SU-DHL-6 (cell line): ENCODE results near the gene ZNF185.

Experiments
- H2AFZ ChIP-seq: fragments of 200-600 bp; sonication (generic); 2 replicates; pipeline ENCODE4 v1.6.1; 2014; ENCODE audit warnings: low read depth, mild to moderate bottlenecking, moderate library complexity, mixed read lengths, antibody characterized with exemption, low read length; ENCODE audit not compliant: severe bottlenecking
- H3F3A ChIP-seq: fragments of 200-600 bp; shearing (Covaris generic); 2 replicates; pipeline ENCODE4 v1.6.0; 2016; ENCODE audit warnings: antibody characterized with exemption, mild to moderate bottlenecking; ENCODE audit not compliant: insufficient read depth
- H3K27ac ChIP-seq: fragments of 200-600 bp; sonication (generic); 2 replicates; pipeline ENCODE4 v1.5.1; 2016; ENCODE audit warnings: low read depth, mild to moderate bottlenecking, low read length, moderate library complexity, mixed read lengths
- H3K27me3 ChIP-seq: fragments of 200-600 bp; sonication (generic), shearing (Covaris generic); 2 replicates; pipeline ENCODE4 v1.6.0; 2014; ENCODE audit warnings: mild to moderate bottlenecking, low read length
- H3K36me3 ChIP-seq: fragments of 200-600 bp; sonication (generic); 2 replicates; pipeline ENCODE4 v1.6.1; 2014; ENCODE audit warnings: mild to moderate bottlenecking, low read length, mixed read lengths
- H3K4me2 ChIP-seq: fragments of 300-600, 200-600 bp; shearing (Covaris generic), sonication (generic); 2 replicates; pipeline ENCODE4 v1.6.0; 2014; ENCODE audit warnings: low read length, low read depth, mild to moderate bottlenecking; ENCODE audit not compliant: poor library complexity, severe bottlenecking
- H3K4me3 ChIP-seq: fragments of 200-600 bp; sonication (generic); 2 replicates; pipeline ENCODE4 v1.5.1; 2014; ENCODE audit warnings: antibody characterized with exemption, low read length, mild to moderate bottlenecking, mixed read lengths; ENCODE audit not compliant: insufficient read depth, poor library complexity, severe bottlenecking
- H3K79me2 ChIP-seq: fragments of 200-600 bp; sonication (generic); 2 replicates; pipeline ENCODE4 v1.6.1; 2014; ENCODE audit warnings: mild to moderate bottlenecking, low read length, moderate library complexity; ENCODE audit not compliant: insufficient read depth
- H3K9ac ChIP-seq: fragments of 200-600 bp; sonication (generic); 2 replicates; pipeline ENCODE4 v1.7.0; 2014; ENCODE audit warnings: mild to moderate bottlenecking, low read length
- H3K9me2 ChIP-seq: fragments of 200-600 bp; sonication (generic); replicated peaks from 2 replicates; pipeline ENCODE4 v1.6.1; 2014; ENCODE audit warnings: low read length; ENCODE audit not compliant: insufficient read depth
- H3K9me3 ChIP-seq: fragments of 200-600 bp; sonication (generic); 2 replicates; pipeline ENCODE4 v1.6.1; 2014; ENCODE audit warnings: low read length, mixed read lengths; ENCODE audit not compliant: insufficient read depth
- H4K20me1 ChIP-seq: fragments of 200-600 bp; sonication (generic); 2 replicates; pipeline ENCODE4 v1.6.1; 2014; ENCODE audit warnings: low read depth, mild to moderate bottlenecking, antibody characterized with exemption, low read length, moderate library complexity, mixed read lengths
- EZH2phosphoT487 ChIP-seq: fragments of 200-600 bp; sonication (generic), shearing (Covaris generic); conservative IDR thresholded peaks from 2 replicates; pipeline ENCODE4 v1.6.1; 2018; ENCODE audit warnings: mild to moderate bottlenecking, antibody characterized with exemption, low read length, moderate library complexity, mixed read lengths
- TF ChIP-seq, protein P1 (sequence below): fragments of 200-600 bp; sonication (generic); IDR thresholded peaks from one replicate; pipeline ENCODE4 v1.5.1; 2017; ENCODE audit warnings: antibody characterized with exemption, mild to moderate bottlenecking, low read length, moderate library complexity; ENCODE audit not compliant: insufficient read depth, poor library complexity, severe bottlenecking

The ZNF185 gene

DNA sequence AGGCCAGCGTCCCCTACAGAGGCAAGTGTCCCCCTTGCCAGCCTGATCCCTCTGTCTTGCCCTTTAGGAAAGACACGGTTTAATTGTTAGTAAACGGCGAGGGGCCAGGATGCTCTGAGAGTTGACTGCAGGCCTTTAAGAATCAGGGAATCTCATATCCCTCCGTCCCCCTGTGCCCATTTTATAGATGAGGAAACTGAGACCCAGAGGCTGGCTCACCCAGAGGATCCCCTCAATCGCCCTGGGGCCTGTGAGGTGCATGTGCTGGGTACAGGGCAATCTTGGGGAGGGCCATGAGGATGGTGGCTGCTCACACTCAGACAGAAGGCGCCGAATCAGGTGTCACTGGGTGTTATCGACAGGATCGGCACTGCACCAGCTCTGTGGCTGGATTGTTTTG lies 575 bp downstream of the ZNF185 start:
- H3K9me3 ChIP-seq: no peaks in the 10 kb centered on the region
- H3K27me3 ChIP-seq: no peaks in the 10 kb centered on the region
- no peak overlapping the region for H3K27ac ChIP-seq
- no peaks in the 10 kb centered on the region for H3K79me2 ChIP-seq
- no peak overlapping the region for H3K4me2 ChIP-seq
- H3K36me3 ChIP-seq: no peaks in the 10 kb centered on the region
- H4K20me1 ChIP-seq: no peaks in the 10 kb centered on the region
- no peaks in the 10 kb centered on the region for H3K9me2 ChIP-seq
- no peak overlapping the region for H3K9ac ChIP-seq
- H3K4me3 ChIP-seq: no peak overlapping the region
- H3F3A ChIP-seq: no peaks in the 10 kb centered on the region
- no peak for TF ChIP-seq EZH2phosphoT487
- TF ChIP-seq, protein P1, sequence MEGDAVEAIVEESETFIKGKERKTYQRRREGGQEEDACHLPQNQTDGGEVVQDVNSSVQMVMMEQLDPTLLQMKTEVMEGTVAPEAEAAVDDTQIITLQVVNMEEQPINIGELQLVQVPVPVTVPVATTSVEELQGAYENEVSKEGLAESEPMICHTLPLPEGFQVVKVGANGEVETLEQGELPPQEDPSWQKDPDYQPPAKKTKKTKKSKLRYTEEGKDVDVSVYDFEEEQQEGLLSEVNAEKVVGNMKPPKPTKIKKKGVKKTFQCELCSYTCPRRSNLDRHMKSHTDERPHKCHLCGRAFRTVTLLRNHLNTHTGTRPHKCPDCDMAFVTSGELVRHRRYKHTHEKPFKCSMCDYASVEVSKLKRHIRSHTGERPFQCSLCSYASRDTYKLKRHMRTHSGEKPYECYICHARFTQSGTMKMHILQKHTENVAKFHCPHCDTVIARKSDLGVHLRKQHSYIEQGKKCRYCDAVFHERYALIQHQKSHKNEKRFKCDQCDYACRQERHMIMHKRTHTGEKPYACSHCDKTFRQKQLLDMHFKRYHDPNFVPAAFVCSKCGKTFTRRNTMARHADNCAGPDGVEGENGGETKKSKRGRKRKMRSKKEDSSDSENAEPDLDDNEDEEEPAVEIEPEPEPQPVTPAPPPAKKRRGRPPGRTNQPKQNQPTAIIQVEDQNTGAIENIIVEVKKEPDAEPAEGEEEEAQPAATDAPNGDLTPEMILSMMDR: no peak
- H2AFZ ChIP-seq: no peak overlapping the region

DNA sequence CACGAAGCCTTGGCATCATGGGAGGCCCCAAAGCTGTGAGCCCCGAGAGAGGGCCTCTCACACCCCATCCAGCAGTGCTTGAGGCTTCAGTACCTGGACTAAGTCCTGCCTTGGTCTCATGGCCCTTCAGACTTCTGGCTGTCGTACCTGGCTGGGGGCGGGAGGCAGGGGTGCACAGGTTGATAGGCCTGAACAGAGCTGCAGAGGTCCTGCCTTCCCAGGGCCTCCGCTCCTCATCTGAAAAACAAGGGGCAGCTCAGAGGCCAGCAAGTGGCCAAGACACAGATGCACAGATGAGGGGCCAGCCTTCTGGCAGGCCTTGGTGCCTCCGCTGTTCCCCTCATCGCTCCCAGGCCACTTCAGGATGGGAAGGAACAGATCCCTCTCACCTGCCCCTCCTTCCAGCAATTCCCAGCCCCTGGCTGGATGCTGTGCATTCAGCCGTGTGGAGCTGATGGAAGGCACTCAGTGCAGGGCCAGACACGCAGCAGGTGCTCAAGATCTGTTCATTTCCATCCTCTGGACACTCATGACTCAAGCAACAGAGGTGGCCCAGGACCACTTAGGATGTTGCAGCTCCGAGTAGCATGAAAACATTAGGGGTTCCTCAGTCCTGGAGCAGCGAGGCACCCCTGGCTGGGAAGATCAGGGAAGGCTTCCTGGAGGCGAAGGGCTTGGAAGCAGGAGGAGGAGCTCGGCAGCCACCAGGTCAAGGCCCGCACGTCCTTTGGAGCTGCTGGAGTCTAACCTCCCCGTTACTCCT lies 1.4 kb downstream of the ZNF185 start:
- no peaks in the 10 kb centered on the region for H3K9me2 ChIP-seq
- H3K4me3 ChIP-seq: no peak overlapping the region
- H3K9me3 ChIP-seq: no peaks in the 10 kb centered on the region
- H2AFZ ChIP-seq: no peak overlapping the region
- H3K4me2 ChIP-seq: no peak overlapping the region
- no peaks in the 10 kb centered on the region for H3F3A ChIP-seq
- TF ChIP-seq, protein P1: no peak
- TF ChIP-seq EZH2phosphoT487: no peak
- H3K9ac ChIP-seq: no peak overlapping the region
- no peak overlapping the region for H3K27ac ChIP-seq
- no peaks in the 10 kb centered on the region for H4K20me1 ChIP-seq
- no peaks in the 10 kb centered on the region for H3K36me3 ChIP-seq
- H3K79me2 ChIP-seq: no peaks in the 10 kb centered on the region
- H3K27me3 ChIP-seq: no peaks in the 10 kb centered on the region

DNA sequence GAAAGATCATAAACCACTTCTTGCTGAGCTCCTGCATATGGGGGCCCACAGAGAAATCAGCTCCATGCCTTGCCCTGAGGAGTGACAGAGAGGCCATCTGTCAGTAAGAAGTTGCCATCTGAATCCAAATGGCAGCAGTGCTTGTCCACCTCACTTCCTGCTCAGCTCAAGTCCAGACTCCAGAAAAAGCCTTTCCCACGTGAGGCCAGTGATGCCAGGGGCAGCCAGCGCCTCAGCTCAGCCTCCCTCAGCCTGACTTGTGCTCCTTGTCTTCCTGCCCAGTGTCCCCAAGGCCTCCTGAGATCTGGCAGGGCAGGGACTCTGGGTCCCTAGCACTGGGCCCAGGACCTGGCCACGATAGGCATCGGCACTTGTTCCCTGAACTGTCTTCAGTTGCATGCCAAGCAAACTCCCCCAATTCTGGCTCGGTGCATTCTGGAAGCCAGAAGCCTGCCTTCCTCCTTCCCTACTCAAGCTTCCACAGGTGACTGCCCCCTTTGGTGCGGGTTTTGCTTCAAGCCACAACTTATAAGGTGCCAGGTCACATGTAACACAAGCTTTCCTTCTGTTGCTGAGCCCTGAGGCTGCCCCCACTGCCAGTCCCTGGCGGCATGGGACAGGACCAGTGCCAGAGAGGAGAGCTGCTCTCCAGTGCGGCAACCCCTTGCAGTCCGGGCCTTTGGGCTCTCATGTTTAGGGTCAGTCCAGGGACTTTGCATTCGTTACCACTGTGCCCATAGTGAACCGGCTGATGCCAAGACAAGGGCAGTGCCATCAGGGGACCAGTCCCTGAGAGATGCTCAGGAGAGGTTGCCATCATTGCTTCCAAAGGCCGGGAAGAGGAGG lies 2.2 kb downstream of the ZNF185 start:
- H3K4me2 ChIP-seq: no peak overlapping the region
- no peak overlapping the region for H2AFZ ChIP-seq
- no peaks in the 10 kb centered on the region for H3K9me3 ChIP-seq
- H3K9ac ChIP-seq: no peak overlapping the region
- TF ChIP-seq, protein P1: no peak
- no peak for TF ChIP-seq EZH2phosphoT487
- no peak overlapping the region for H3K27ac ChIP-seq
- no peaks in the 10 kb centered on the region for H3K79me2 ChIP-seq
- H3K27me3 ChIP-seq: no peaks in the 10 kb centered on the region
- no peaks in the 10 kb centered on the region for H4K20me1 ChIP-seq
- no peaks in the 10 kb centered on the region for H3K9me2 ChIP-seq
- no peak overlapping the region for H3K4me3 ChIP-seq
- H3K36me3 ChIP-seq: no peaks in the 10 kb centered on the region
- no peaks in the 10 kb centered on the region for H3F3A ChIP-seq
